MCF 10A (cell line): ENCODE results near the gene PRRC2B. TPM values are rescaled to one million over a fixed set of nuclear protein-coding genes. Genes with fewer than 3 reads are reported as not detected.
A peak's percentile ranks its signal among the peaks of the same experiment; 100 is the strongest.

Experiments
- BruUV-seq: library from RNA; stranded (reverse); fragments of 400-500 nt; replicated peaks from 2 replicates; lab custom pipeline; 2021; lab: Mats Ljungman, UMichigan
- CTCF ChIA-PET: fragments of 300-600 bp; sonication (Branson Sonifier 250); formaldehyde crosslinking; extraction: SDS; loops from one replicate; lab custom pipeline; 2021; ENCODE audit warnings: antibody characterized with exemption, inconsistent platforms; lab: Yijun Ruan, JAX
- POLR2A ChIA-PET: fragments of 300-600, 350-650 bp; sonication (Branson Sonifier 250); formaldehyde crosslinking; extraction: SDS; loops from one replicate; lab custom pipeline; 2020; ENCODE audit warnings: antibody characterized with exemption, inconsistent platforms; lab: Yijun Ruan, JAX
- DNase-seq: peaks from one replicate; pipeline ENCODE4 v3.0.0-alpha.2; 2018; ENCODE audit not compliant: unreplicated experiment
- H3K27ac Mint-ChIP-seq: one replicate; pipeline ENCODE4 v1.8.0; 2022; ENCODE audit warnings: mild to moderate bottlenecking, low read depth, mixed read lengths; ENCODE audit not compliant: unreplicated experiment
- H3K27me3 Mint-ChIP-seq: one replicate; pipeline ENCODE4 v1.8.0; 2022; ENCODE audit warnings: mixed read lengths; ENCODE audit not compliant: insufficient read depth, unreplicated experiment
- H3K36me3 Mint-ChIP-seq: one replicate; pipeline ENCODE4 v1.8.0; 2022; ENCODE audit warnings: mild to moderate bottlenecking, moderate library complexity, mixed read lengths; ENCODE audit not compliant: insufficient read depth, unreplicated experiment
- H3K4me1 Mint-ChIP-seq: one replicate; pipeline ENCODE4 v1.8.0; 2022; ENCODE audit warnings: mixed read lengths; ENCODE audit not compliant: insufficient read depth, unreplicated experiment
- H3K4me3 Mint-ChIP-seq: one replicate; pipeline ENCODE4 v1.8.0; 2022; ENCODE audit warnings: mild to moderate bottlenecking, moderate library complexity, mixed read lengths; ENCODE audit not compliant: unreplicated experiment
- H3K9me3 Mint-ChIP-seq: one replicate; pipeline ENCODE4 v1.8.0; 2022; ENCODE audit warnings: mixed read lengths; ENCODE audit not compliant: unreplicated experiment
- intact Hi-C: fragments of 100-400 bp; cut with micrococcal nuclease; formaldehyde crosslinking; loops from 2 replicates; pipeline ENCODE4 v1.14.1; 2022
- total RNA-seq: library from RNA; stranded (reverse); gene quantifications from 2 replicates; pipeline ENCODE4 v1.2.3, GENCODE V29; 2022
- TF ChIP-seq, protein P1 (sequence below): fragments of 200-600 bp; IDR thresholded peaks from one replicate; pipeline ENCODE4 v1.8.0; 2022; ENCODE audit warnings: antibody characterized with exemption, mild to moderate bottlenecking; ENCODE audit not compliant: unreplicated experiment

Gene PRRC2B
- total RNA-seq, 1 experiment from 2014 or later = 186 TPM

GRCh38 chr9:131478911-131479310 lies 85.0 kb downstream of the PRRC2B start:
- Mint-ChIP-seq H3K4me1 (no peaks in the 10 kb centered on the region), H3K27me3 (no peaks in the 10 kb centered on the region), H3K9me3 (no peaks in the 10 kb centered on the region), H3K4me3 (no peak overlapping the region), H3K36me3 (peaks cover 99% of the 10 kb centered on the region), H3K27ac (no peak overlapping the region)
- ChIA-PET POLR2A (no interaction called here), CTCF (interaction anchor here (0.6 to 3.7 kb wide), 2 partner anchors 9 to 129 kb away, joined by 3 to 24 read pairs; no protein-coding TSS in a partner anchor)
- TF ChIP-seq, protein P1, sequence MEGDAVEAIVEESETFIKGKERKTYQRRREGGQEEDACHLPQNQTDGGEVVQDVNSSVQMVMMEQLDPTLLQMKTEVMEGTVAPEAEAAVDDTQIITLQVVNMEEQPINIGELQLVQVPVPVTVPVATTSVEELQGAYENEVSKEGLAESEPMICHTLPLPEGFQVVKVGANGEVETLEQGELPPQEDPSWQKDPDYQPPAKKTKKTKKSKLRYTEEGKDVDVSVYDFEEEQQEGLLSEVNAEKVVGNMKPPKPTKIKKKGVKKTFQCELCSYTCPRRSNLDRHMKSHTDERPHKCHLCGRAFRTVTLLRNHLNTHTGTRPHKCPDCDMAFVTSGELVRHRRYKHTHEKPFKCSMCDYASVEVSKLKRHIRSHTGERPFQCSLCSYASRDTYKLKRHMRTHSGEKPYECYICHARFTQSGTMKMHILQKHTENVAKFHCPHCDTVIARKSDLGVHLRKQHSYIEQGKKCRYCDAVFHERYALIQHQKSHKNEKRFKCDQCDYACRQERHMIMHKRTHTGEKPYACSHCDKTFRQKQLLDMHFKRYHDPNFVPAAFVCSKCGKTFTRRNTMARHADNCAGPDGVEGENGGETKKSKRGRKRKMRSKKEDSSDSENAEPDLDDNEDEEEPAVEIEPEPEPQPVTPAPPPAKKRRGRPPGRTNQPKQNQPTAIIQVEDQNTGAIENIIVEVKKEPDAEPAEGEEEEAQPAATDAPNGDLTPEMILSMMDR = no peak
- intact Hi-C loops = loop anchor here (1.0 kb wide), 1 partner anchor 129 kb away; no protein-coding TSS in a partner anchor
- DNase-seq = no peak
- no TSS peak for BruUV-seq

- H3K4me1 Mint-ChIP-seq = no peaks in the 10 kb centered on the region
- CTCF ChIA-PET = interaction anchor here (0.6 to 1.1 kb wide), 11 partner anchors 14 to 780 kb away, joined by 3 to 5 read pairs (median 3); no protein-coding TSS in a partner anchor
- BruUV-seq = no TSS peak
- TF ChIP-seq, protein P1 = no peak
- peaks cover 96% of the 10 kb centered on the region for H3K36me3 Mint-ChIP-seq
- intact Hi-C loops = no loop called here
- H3K27ac Mint-ChIP-seq = no peak overlapping the region
- no peaks in the 10 kb centered on the region for H3K9me3 Mint-ChIP-seq
- POLR2A ChIA-PET = no interaction called here
- H3K4me3 Mint-ChIP-seq = no peak overlapping the region
- DNase-seq = peak; percentile 26
- H3K27me3 Mint-ChIP-seq = no peaks in the 10 kb centered on the region
Measured at GRCh38 chr9:131480258-131480657, 86.4 kb downstream of the PRRC2B start.

GRCh38 chr9:131481441-131482342 lies 87.8 kb downstream of the PRRC2B start:
- H3K27me3 Mint-ChIP-seq = no peaks in the 10 kb centered on the region
- peaks cover 96% of the 10 kb centered on the region for H3K36me3 Mint-ChIP-seq
- DNase-seq = no peak
- TF ChIP-seq, protein P1 = no peak
- peak overlapping the region; percentile 39 for H3K27ac Mint-ChIP-seq
- ChIA-PET CTCF (interaction anchor here (0.6 to 1.5 kb wide), 2 partner anchors 132 to 775 kb away, joined by 5 to 7 read pairs; no protein-coding TSS in a partner anchor), POLR2A (interaction anchor here (0.8 kb wide), 1 partner anchor 803 kb away, joined by 4 read pairs; no protein-coding TSS in a partner anchor)
- no peaks in the 10 kb centered on the region for H3K9me3 Mint-ChIP-seq
- H3K4me3 Mint-ChIP-seq = no peak overlapping the region
- H3K4me1 Mint-ChIP-seq = no peaks in the 10 kb centered on the region
- BruUV-seq = no TSS peak
- intact Hi-C loops = no loop called here

DNA sequence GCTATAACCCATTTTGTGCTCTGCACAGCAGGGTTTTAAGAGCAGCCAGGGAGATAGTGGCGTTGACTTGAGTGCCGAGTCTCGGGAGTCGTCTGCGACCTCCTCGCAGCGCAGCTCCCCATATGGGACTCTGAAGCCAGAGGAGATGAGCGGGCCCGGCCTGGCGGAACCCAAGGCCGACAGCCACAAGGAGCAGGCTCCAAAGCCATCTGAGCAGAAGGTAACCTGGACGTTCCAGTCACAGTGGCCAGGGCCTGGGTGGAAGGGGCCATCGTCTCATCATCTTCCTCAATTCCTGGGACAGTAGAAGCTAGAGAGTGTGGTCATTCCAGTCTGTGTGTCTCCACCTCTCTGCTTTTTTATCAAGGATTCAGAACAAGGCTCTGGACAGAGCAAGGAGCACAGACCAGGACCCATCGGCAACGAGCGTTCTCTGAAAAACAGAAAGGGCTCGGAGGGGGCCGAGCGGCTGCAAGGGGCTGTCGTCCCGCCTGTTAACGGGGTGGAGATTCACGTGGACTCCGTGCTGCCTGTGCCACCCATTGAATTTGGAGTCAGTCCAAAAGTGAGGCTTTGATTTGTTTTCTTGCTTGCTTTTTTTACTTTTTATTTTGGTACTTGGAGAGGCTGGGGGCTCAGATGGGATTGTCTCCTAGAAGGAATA lies 88.6 kb downstream of the PRRC2B start:
- Mint-ChIP-seq H3K27ac (peak overlapping the region; percentile 39), H3K4me1 (no peaks in the 10 kb centered on the region), H3K27me3 (no peaks in the 10 kb centered on the region), H3K9me3 (no peaks in the 10 kb centered on the region), H3K36me3 (peaks cover 93% of the 10 kb centered on the region), H3K4me3 (no peak overlapping the region)
- ChIA-PET CTCF (interaction anchor here (0.6 to 1.5 kb wide), 2 partner anchors 133 to 776 kb away, joined by 5 to 7 read pairs; no protein-coding TSS in a partner anchor), POLR2A (no interaction called here)
- intact Hi-C loops = no loop called here
- TF ChIP-seq, protein P1 = no peak
- no TSS peak for BruUV-seq
- no peak for DNase-seq
